ENCODE data around the gene ARPC1A.
"Not testable (repeated sequence)": the region's sequence is repeated elsewhere in the genome, so short reads cannot be mapped to it uniquely, and the experiment has no call there.

Gene ARPC1A

DNA sequence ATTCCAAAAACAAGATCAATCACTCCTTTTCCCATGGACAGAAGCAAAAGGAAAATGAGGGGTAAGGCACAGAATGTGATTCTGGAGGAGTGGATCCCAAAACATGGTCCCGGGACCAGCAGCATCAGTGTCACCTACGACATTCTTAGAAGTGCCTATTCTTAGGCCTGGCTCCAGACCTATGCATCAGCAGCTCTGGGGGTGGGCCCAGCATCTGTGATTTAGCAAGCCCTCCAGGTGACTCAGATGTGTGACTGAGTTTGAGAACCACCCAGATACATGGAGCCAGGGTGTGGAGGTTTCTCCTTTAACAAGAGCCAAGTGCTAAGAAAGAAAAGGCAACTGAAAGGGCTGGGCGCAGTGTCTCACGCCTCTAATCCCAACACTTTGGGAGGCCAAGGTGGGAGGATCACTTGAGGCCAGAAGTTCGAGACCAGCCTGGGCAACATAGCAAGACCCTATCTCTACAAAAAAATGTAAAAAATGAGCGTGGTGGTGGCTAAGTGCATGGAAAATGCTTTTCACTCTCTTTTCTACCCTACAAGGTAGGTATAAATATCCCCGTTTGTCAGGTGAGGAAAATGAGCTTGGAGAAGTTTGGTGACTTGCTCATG, 17.1 kb upstream of the ARPC1A start:
- FAIRE-seq (no peak), DNase-seq (ENCODE audit: insufficient read length, low spot score) (peak; percentile 26)
- TF ChIP-seq POLR2A (IDR thresholded peaks at IDR 0.05; ENCODE audit: low read depth, low read length): no peak

DNA sequence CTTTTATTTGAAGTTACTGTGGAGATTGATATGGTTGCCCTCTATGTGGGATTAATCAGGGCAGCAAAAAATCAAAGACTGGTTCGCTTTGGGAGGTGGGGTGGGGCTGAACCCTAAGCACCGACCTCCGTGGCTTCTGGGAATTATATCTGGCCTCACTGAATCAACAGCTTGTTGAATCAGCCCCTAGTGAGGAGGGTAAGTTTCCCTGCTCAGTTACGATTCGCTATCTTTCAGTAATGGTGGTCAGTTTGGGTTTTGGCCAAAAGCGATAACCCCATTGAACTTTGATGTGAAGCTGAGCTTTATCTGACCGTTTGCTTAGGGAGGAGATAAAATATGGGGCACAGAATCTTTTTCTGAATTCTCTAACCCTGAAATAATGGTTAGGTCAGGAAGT, 16.6 kb upstream of the ARPC1A start:
- FAIRE-seq (no peak), DNase-seq (ENCODE audit: insufficient read length, low spot score) (no peak)
- TF ChIP-seq POLR2A (IDR thresholded peaks at IDR 0.05; ENCODE audit: low read depth, low read length): no peak

DNA sequence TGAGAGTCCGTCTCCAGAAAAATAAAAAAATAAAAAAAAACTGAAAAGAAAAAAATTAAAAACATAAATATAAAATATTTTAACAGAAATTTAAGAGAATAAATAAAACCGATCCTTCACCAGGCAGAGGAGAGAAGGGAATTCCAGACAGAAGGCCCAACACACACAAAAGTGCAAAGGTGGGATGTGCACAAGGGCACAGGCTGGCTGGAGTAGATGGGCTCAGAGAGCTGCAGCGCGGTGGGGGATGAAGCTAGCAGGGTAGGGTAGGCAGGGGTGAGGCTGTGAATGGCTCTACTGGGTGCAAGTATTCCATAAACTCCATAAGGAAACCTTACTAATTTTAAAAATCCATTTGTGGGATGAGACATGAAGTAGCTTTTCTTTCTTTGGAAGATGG, 15.7 kb upstream of the ARPC1A start:
- TF ChIP-seq POLR2A (IDR thresholded peaks at IDR 0.05; ENCODE audit: low read depth, low read length): no peak
- DNase-seq (ENCODE audit: insufficient read length, low spot score): no peak
- FAIRE-seq: no peak

DNA sequence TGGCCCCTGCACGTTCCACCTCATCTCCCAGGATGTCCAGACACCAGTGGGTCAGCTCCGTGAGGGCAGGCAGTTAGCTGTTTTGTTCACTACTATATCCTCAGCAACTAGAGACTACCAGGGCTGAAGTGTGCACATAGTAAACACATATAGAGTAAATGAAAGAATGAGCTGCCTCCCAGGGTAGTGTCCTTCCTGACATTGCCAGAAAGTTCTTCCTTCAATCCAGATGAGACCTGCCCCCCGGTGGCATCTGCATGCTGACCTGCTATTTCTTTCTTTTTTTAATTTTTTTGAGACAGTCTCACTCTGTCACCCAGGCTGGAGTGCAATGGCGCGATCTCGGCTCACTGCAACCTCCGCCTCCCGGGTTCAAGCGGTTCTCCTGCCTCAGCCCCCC, 14.0 kb upstream of the ARPC1A start:
- no peak for TF ChIP-seq POLR2A (IDR thresholded peaks at IDR 0.05; ENCODE audit: low read depth, low read length)
- FAIRE-seq (no peak), DNase-seq (ENCODE audit: insufficient read length, low spot score) (no peak)

DNA sequence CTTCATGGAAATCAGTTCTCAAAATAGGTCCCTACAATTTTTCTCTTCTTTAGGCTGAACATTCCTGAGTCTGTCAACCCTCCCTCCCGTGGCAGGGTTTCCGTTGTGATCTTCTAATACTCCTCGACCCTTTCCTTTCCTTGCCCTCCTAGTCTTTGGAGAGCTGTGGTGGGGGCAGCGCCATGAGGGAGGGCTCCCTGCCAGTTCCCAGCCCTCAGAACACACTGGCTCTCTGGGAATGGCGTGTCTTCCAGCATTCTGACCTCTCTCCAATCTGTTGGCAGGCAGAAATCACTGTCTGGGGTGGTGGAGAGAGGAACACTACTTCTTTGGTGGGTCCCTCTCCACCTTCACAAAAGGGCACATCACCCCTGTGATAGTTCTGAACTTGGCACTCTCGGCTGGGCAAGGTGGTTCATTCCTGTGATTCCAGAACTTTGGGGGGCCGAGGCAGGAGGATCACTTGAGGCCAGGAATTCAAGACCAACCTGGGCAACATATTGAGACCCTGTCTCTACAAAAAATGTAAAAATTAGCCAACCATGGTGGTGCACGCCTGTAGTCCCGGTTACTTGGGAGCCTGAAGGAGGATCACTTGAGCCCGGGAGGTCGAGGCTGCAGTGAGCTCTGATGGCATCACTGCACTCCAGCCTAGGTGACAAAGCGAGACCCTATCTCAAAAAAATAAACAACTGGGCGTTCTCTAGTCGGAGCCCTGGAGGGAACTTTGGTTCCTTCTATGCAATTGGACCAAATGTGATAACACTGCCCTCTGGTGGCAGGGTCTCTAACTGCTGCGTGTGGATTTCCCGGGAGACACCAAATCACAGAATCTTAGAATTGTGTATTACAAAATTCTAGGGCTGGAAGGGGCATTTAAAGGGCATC, 13.1 kb upstream of the ARPC1A start:
- DNase-seq (ENCODE audit: insufficient read length, low spot score) (peak; percentile 51), FAIRE-seq (no peak)
- no peak for TF ChIP-seq POLR2A (IDR thresholded peaks at IDR 0.05; ENCODE audit: low read depth, low read length)

DNA sequence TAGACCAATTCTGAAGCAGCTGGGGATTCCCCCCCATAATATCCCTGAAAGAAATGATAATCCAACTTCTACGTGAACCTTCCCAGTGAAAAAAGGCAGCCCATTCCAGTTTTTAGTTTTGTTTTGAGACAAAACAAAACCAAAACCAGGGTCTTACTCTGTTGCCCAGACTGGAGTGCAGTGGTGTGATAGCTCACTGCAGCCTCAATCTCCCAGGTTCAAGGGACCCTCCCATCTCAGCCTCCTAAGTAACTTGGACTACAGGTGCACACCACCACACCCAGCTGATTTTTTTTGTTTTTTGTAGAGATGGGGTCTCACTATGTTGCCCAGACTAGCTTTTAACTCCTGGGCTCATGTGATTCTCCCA, 12.5 kb upstream of the ARPC1A start:
- DNase-seq (ENCODE audit: insufficient read length, low spot score) (no peak), FAIRE-seq (no peak)
- TF ChIP-seq POLR2A (IDR thresholded peaks at IDR 0.05; ENCODE audit: low read depth, low read length): no peak

DNA sequence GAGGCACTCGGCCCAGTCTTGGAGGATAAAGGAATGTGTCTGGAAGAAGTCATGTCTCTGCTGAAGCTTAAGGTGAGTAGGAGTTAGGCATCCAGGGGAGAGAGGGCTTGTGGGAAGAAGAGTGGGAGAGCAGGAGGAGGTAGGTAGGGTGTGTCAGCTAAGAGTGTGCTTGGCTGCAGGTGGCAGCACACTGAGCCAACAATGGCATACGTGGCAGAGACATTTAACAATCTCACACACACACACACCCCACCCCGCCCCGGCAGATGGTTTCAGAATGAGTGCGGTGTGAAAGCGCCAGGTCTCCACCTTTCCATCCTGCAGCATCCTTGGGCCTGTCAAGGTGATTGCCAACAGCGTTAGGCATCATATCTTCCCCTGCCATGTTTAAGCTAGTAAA, 11.2 kb upstream of the ARPC1A start:
- no peak for FAIRE-seq
- no peak for TF ChIP-seq POLR2A (IDR thresholded peaks at IDR 0.05; ENCODE audit: low read depth, low read length)
- DNase-seq (ENCODE audit: insufficient read length, low spot score): no peak

DNA sequence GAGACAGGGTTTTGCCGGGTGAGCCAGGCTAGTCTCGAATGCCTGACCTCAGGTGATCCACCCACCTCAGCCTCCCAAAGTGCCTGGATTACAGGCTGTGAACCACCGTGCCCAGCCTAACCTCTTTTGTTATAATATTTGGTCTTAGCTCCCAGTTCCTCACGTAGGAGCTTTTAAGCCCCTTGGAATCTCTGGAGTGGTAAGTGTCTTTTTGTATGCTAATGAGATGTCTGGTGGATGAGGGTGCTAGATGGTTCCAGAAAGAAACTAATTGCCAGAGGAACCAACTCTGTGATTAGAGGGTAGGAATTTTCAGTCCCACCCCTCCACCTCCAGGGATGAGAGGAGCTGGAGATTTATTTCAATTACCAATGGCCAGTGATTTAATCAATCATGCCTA, 5.3 kb upstream of the ARPC1A start:
- no peak for FAIRE-seq

DNA sequence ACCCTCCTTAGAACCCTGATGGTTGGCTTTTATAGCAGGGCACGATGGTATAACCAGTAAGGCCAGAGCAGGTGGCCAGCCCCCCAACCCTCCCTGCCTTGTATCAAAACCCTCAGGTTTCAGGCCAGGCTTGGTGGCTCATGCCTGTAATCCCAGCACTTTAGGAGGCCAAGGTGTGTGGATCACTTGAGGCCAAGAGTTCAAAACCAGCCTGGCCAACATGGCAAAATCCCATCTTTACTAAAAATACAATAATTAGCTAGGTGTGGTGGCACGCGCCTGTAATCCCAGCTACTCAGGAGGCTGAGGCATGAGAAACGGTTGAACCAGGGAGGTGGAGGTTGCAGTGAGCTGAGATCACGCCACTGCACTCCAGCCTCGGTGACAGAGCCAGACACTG, 3.0 kb upstream of the ARPC1A start:
- not testable (repeated sequence) for DNase-seq (ENCODE audit: insufficient read length, low spot score); FAIRE-seq

More for the DNA sequence above, 5.3 kb upstream of the ARPC1A start:
- DNase-seq (ENCODE audit: insufficient read length, low spot score): no peak
- TF ChIP-seq POLR2A (IDR thresholded peaks at IDR 0.05; ENCODE audit: low read depth, low read length): no peak

DNA sequence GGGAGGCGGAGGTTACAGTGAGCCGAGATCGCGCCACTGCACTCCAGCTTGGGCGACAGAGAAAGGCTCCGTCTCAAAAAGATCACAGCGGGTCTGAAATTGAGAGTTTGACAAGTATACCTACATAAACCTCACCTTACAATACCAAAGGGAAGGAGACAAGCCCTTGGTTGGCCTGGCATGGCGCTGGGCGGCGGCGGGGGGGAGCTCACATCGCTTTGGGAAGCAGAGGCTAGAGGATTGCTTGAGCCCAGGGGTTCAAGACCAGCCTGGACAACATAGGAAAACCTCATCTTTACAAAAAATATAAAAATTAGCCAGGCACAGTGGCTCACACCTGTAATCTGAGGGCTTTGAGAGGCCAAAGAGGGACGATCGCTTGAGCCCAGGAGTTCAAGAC, 1.1 kb upstream of the ARPC1A start:
- no peak for FAIRE-seq
- TF ChIP-seq POLR2A (IDR thresholded peaks at IDR 0.05; ENCODE audit: low read depth, low read length): no peak
- no peak for DNase-seq (ENCODE audit: insufficient read length, low spot score)

DNA sequence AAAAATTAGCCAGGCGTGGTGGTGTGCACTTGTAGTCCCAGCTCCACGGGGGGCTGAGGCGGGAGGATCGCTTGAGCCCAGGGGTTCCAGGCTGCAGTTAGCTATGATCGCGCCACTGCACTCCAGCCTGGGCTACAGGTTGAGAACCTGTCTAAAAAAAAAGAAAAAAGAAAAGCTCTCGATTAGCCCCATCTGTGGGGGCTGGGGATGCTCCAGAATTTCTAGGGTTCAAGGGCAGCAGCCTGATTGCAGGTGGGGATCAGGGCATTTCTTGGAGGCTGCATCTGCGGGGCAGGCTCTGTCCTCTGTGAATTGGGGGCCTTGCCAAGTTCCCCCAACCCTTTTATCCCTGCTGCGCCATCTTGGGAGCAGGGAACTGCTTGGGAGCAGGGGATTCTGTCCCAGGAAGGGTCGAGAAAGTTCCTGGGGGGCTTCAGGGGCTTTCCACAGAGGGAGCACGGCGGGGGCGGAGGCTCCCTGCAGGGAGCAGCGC, 651 bp upstream of the ARPC1A start:
- DNase-seq (ENCODE audit: insufficient read length, low spot score) (no peak), FAIRE-seq (no peak)
- TF ChIP-seq POLR2A (IDR thresholded peaks at IDR 0.05; ENCODE audit: low read depth, low read length): no peak

DNA sequence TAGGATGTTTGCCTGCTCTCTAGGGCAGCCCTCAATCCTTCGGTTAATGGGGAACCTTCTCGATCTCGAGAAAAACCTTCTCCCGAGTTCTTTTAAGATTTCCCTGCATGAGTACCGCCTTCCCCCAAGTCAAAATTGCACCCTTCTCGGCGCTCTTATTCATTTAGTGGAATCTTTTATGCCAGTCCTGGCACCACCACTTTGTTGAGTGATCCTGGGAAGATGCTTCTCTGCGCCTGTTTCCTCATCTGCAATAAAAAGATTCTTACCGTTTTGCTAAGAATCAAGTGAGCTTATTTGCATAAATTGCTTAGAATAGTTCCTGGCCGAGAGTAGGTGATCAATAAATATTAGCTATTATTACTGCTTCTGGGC, 697 bp downstream of the ARPC1A start:
- no peak for TF ChIP-seq POLR2A (IDR thresholded peaks at IDR 0.05; ENCODE audit: low read depth, low read length)
- no peak for DNase-seq (ENCODE audit: insufficient read length, low spot score)
- FAIRE-seq: no peak

DNA sequence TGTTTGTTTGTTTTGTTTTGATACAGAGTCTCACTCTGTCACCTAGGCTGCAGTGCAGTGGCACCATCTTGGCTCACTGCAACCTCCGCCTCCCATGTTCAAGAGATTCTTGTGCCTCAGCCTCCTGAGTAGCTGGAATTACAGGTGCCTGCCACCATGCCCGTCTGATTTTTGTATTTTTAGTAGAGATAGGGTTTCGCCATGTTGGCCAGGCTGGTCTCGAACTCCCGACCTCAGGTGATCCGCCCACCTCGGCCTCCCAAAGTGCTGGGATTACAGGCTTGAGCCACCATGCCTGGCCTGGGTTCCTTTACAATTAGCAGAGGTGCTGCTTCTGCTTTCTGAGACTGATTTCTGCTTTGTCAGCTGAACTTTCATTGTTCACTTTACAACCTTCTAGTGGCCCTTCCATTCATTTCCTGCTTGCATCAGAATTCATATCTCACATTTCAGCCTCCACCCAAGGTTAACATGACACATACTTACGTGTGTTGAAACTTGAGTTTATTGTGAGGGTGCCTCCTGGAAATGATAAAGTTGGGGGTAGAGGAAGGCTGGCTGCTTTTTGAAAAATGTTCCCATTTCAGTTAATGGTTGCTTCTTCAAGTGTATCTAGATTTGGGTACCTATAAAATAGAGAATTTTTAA, 4.7 kb downstream of the ARPC1A start:
- FAIRE-seq (peak; percentile 57), DNase-seq (ENCODE audit: insufficient read length, low spot score) (peak; percentile 60)

DNA sequence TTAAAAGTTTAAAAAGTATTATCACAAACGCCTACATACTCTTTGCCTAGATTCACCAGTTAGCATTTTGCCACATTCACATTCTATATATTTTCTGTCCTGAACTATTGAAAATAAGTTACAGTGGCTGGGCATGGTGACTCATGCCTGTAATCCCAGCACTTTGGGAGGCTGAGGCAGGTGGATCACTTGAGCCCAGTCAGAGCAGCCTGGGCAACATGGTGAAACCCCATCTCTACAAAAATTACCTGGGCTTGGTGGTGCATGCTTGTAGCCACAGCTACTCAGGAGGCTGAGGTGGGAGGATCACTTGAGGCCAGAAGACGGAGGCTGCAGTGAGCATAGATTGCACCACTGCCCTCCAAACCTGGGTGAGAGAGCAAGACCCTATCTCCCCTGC, 5.3 kb downstream of the ARPC1A start:
- TF ChIP-seq POLR2A (IDR thresholded peaks at IDR 0.05; ENCODE audit: low read depth, low read length): no peak
- DNase-seq (ENCODE audit: insufficient read length, low spot score) (no peak), FAIRE-seq (no peak)

DNA sequence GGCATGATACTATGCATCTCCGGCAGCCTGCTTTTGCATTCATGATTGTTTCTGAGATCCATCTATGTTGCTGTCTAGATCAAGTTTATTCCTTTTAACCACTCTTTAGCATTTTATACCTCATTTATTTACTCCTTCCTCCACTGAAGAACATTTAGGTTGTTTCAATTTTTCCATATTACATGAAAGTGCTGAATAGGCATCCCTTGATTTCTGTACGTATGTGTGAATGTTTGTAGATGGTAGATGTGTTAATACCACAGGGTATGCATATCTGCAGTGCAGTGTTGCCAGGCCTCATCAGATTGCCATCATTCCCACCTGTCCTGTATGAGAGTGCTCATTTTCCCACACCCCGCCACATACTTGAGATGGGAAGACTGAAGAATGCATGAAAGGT, 13.9 kb downstream of the ARPC1A start:
- TF ChIP-seq POLR2A (IDR thresholded peaks at IDR 0.05; ENCODE audit: low read depth, low read length): no peak
- FAIRE-seq (no peak), DNase-seq (ENCODE audit: insufficient read length, low spot score) (no peak)

Measured in H54 (cell line).